Stimulated activated CD8-positive, alpha-beta memory T cell treated with anti-CD3 and anti-CD28 coated beads, Interleukin-12 subunit alpha, Interleukin-12 subunit beta, amount 100 ng/mL, for 24 hours (primary cell): ENCODE data around the gene LCTL.

Experiments
- DNase-seq: peaks from one replicate; pipeline ENCODE4 v3.0.0-alpha.2; 2020; ENCODE audit errors: extremely low read depth

The LCTL gene, protein sequence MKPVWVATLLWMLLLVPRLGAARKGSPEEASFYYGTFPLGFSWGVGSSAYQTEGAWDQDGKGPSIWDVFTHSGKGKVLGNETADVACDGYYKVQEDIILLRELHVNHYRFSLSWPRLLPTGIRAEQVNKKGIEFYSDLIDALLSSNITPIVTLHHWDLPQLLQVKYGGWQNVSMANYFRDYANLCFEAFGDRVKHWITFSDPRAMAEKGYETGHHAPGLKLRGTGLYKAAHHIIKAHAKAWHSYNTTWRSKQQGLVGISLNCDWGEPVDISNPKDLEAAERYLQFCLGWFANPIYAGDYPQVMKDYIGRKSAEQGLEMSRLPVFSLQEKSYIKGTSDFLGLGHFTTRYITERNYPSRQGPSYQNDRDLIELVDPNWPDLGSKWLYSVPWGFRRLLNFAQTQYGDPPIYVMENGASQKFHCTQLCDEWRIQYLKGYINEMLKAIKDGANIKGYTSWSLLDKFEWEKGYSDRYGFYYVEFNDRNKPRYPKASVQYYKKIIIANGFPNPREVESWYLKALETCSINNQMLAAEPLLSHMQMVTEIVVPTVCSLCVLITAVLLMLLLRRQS

GRCh38 chr15:66565741-66566144 is at the start of gene LCTL:
LCTL (minus strand) TSS chr15:66565998; CDS start chr15:66565365, 633 bp downstream.
- DNase-seq, result no peak

DNA sequence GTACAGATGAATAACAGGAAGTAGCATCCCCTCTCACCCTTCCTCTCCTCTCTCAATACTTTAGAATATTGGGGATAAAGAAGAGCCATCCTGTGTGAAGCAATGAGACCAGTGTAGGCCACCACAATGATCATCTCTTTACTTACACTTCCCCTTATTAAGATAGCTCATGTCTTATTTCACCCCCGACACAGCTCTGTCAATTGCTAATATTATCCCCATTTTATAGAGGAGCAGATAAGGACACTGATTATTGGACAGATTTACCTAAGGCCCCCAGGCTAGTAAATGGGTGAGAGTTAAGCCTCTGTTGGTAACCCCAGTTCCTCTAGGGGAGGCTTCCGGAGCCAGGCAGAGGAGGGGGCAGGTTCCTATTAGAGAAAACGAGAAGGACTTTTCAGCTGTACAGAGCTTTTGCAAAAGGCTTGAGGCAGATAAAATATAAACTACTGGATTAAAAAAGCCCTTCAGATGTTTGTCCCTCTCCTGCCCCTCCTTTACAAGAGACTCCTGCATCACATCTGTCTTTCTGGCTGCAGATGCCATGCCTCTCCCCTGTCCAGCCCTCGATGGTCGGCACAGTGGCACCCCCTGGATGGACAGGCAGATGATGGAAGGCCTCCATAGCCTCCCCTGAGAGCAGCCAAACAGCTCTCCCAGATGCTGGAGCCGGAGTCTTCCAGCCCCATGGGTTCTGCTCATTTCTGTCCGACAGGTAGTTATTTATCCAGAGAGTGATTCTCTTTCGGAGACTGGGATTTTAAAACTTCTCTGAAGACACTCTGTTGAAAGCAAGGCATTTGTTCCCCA is 49.4 kb upstream of the LCTL start:
- no peak for DNase-seq

GRCh38 chr15:66614456-66614855 is 48.7 kb upstream of the LCTL start:
- no peak for DNase-seq

GRCh38 chr15:66613743-66614142 is 47.9 kb upstream of the LCTL start:
- no peak for DNase-seq

GRCh38 chr15:66611257-66612053 is 45.7 kb upstream of the LCTL start:
- DNase-seq, result no peak

DNA sequence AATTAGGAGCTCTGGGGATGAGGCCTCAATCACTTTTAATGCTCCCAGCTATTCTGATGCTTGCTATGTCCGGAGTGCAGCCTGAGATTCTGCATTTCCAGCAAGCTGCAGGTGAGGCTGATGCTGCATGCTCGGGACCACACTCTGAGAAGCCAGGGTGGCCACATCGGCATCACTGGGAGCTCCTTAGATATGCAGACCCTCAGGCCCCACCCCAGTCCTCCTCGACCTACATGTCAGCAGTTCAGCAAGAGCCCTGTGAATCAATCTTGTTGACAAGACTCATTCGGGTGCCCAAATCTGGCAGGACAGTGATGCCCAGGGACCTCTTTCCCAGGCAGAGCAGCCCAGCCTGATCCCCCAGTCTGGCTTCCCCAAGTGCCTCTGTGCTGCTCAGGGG is 44.1 kb upstream of the LCTL start:
- DNase-seq, result no peak

GRCh38 chr15:66608881-66609280 is 43.1 kb upstream of the LCTL start:
- no peak for DNase-seq

DNA sequence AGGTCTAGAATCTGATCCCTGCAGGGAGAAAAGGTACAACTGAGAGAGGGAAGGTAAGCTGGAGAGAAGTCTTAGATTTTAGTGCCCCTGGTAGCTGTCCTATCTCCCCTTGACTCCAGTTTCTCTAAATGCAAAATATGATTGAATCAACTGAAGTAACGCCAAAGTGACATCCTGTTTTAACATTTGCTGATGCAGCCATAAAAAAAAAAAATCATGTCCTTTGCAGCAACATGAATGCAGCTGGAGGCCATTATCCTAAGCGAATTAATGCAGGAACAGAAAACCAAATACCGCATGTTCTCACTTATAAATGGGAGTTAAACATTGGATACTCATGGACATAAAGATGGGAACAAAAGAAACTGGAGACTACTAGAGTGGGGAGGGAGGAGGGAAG is 42.4 kb upstream of the LCTL start:
- DNase-seq, result no peak

DNA sequence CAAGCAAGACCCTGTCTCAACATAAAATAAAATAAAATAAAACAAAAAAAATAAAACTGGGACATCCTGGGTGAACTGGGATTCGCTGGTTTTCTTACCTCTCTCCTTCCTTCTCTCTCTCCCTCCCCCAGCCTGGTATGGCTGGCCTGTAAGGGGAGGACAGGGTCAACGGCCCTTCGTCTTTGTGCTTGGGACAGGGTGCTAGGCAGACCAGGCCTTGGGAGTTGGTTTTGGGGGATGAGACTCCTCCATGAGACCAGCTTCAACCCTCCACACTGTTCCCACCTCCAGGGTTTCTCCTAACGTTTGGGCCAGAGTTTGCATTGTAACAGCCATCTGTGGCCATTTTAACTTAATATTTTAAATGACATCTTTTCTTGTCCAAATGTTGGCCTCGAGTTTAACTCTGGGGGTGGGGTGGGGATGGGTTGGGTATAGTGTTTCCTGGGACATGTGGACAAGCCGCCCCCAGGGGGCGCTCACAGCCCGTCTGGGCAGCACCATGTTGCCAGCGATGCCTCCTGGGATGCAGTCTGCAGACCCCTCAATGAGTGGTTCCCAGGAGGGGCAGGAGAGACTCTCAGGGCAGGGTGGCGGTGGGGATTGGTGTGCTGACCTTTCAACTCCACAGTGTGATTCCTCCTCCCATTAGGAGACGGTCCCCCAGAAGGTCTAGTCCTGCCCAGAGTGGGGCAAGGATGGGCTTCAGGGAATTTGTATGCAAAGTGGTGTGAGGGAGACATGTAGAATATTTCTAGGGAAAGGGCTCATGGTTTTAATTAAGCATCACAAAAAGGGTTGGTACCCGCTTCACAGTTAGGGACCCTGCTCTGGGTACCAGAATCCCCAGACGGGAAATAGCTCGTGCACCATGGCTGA is 37.7 kb upstream of the LCTL start:
- DNase-seq, result peak; percentile 39

GRCh38 chr15:66601521-66601920 is 35.7 kb upstream of the LCTL start:
- no peak for DNase-seq

GRCh38 chr15:66600240-66600627 is 34.4 kb upstream of the LCTL start:
- DNase-seq, result no peak

DNA sequence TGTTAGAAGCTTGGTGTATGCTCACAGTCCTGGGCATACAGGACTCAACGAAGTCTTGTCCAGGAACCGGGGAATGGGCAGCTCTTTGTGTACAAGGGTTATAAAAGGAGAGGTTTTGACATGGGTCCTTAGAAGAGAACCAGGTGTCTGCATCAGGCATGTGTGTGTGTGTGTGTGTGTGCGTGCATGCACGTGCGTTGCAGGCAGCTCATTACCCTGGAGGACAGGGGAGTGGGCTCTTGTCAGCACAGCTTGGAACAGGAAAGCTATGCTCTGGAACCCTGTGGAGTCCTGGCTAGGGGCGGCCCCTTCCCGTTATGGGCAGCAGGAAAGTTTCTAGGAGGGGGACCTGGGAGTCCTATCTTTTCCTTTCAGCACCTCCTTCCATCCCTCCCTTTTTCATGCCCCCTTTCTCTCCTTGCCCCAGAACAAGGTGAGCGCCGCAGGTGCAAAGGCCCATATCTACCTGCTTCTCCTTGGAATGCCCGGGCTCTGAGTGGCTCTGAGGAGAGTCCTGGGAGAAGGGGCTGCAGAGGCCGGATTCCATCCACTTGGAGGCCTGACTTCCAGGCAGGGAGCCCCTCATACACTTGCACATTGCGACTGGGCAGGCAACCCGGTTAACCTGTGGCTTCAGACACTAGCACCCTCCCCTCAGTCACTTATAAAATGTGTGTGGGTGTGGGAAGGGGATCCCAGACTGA is 33.9 kb upstream of the LCTL start:
- no peak for DNase-seq

DNA sequence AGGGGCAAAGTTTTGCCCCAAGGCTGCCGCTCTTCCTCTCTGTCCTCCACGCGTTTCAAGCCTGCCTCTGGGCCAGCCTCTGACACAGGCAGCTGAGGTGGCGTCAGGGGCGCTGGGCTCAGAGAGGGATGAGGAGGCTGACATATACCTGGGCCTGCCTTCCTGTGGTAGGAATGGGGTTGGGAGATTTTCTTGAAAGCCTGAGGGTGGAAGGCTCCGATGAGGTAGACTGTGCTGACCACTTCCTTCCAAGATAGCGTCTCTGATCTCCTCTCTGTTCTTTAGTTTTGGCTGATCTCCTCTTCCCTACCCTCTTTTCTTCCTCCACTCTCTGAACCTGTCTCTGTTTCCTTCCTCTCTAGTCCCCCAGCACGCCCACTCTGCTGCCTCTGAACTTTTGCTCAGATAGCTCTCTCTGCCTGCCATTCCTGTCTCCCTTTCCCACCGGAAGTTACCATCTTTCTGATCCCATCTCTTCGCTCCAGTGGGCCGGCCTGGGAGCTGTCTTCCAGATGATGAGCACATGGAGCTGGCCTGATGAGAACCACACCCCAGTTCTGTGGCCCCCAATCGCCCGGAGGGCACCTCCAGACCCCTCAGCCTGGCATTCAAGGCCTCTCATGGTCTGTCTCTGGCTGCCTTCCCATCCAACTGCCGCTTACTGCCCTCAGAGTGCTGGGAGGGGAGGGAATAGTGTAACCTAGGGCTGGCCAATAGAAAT is 32.5 kb upstream of the LCTL start:
- DNase-seq, result no peak

DNA sequence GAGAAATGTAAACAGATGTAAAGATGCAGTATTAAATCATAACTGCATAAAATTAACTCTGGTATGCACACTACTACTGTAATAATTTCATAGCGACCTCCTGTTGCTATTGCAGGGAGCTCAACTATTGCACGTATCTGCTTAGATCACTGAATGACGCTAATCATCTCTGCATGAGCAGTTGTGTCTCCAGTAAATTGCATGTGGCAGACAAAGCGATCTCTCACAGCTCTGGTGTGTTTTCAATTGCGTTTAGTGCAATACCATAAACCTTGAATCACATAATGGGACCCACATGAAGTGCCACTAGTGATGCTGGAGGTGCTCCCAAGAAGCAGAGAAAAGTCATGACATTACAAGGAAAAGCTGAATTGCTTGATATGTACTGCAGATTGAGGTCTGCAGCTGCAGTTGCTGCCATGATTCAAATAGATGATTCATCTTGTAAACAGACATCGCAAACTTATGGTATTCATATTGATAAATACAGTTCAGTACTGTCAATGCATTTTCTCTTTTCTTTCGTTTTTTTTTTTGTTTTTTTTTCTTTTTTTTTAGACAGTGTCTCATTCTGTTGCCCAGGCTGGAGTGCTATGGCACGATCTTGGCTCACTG is 30.2 kb upstream of the LCTL start:
- DNase-seq, result no peak

DNA sequence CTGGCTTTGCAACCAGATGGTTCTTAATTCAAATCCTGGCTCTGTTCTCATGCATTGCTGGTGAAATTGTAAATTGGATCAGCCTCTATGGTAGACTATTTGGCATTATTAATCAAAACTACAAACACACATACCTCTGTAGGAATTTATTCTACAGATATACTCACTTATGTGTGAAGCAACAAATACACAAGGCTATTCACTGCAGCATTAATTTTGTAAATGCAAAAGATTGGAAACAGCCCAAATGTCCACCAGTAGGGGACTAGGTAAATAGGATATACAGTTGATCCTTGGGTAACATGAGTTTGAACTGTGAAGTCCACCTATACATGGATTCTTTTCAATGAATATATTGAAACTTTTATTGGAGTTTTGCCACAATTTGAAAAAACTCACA is 29.5 kb upstream of the LCTL start:
- no peak for DNase-seq

DNA sequence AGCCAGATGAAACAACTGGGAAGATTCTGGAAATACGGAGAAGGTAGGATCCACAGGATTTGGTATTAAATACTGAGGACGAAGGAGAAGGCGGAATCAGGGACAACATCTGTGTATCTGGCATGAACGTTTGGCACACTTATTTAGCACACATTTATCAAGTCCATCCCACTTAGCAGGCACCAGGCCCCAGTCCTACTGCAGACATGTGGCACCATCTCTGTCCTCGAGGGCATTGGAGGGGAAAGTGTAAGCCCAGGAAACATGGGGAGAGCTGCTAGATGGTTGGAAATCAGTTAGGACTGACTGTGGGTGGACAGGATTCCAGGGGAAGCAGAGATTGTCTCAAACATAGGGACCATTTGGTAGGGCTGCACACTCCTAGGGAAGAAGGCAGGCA is 29.0 kb upstream of the LCTL start:
- DNase-seq, result no peak

DNA sequence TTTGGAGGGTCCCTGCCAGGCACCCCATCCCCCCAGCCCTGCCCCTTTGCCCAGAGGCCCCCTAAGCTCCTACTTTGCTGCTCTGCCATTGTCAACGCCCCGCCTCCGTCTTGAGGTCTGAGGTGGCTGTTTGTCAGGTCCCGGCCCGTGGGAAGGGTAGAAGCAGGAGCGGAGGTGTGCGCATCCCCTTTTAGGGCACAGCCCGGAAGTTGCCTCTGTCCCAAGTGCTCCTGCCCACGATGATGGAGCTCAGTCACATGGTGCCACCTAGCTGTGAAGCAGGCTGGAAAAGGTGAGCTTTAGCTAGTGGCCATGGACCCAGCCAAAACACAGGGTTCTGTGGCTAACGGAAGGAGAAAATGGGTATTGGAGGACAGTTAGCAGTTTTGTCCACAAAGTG is 28.5 kb upstream of the LCTL start:
- no peak for DNase-seq

DNA sequence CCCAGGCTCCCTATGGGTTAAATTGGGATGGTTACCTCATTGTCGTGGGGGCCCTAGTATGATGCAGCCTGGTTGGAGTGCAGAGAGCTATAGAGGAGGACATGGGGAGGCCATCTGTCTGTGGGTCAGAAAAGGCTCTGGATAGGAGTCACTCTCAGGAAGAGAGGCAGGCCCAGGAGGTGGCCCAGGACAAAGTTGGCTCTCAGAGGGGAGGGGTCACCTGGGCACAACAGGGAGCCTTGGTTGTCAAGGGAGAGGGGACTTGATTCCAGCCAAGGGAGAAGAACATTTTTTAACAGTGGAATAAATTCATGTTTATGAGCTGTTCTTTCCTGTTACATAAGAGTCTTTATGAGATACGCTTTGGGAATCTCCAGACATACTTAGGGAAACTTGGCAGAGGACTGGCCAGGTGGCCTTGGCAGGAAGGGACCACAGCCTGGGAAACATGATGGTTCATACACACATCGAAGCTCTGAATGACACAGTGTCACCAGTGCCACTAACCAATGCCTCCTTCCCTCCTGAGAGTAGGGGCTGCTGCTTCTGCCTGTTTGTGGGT is 27.5 kb upstream of the LCTL start:
- DNase-seq, result no peak
